Measurements from ENCODE around the gene RPL18A.

DNA sequence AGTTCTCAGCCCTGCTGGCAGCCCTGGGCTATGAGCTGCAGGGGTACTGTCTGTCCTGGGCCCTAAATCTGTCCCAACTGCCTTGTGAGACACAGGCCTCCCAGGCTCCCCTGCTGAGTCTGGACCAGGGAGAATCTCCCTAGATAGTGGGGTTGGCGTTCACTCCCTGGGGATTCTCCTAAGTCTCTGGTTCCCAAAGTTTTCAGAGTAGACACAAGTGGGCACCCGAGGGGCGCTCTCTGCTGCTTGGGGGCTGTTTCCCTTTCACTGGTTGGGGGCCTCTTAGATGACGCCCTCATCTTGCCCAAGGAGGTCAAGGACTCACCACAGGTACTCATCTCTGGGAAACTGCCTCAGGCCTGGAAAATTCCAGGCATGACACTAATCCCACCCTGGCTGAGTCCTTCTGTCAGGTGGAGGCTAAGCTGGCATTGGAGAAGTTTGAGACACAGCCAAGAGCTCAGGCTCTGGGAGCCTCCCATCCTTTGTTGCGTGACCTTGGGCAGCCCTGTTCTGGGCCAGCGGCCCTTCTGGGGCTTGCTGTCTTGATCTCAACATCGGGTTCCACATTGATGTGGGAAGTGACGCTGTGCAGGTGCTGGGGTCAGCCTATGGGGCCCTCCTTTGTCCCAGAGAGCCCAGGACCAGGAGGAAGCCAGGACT, 3.9 kb downstream of the RPL18A start:
- 0 out of 2 replicates have a peak, but pooled peaks have one; percentile 13 for TF ChIP-seq PATZ1 (tag by site-specific recombination; IDR thresholded peaks at IDR 0.05)
- no peak for TF ChIP-seq MYNN (tag by site-specific recombination; IDR thresholded peaks at IDR 0.05; ENCODE audit: borderline replicate concordance)
- no peak for TF ChIP-seq ZNF184 (tag by site-specific recombination; IDR thresholded peaks at IDR 0.05)
- TF ChIP-seq KLF16 (tag by site-specific recombination; IDR thresholded peaks at IDR 0.05), result no peak
- no peak for TF ChIP-seq ZNF660 (tag by site-specific recombination; IDR thresholded peaks at IDR 0.05)
- no peak for TF ChIP-seq RBAK (tag by site-specific recombination; IDR thresholded peaks at IDR 0.05)
- TF ChIP-seq MEIS1 (CRISPR knock-in tag; IDR thresholded peaks at IDR 0.05; ENCODE audit: borderline replicate concordance), result no peak
- TF ChIP-seq ZNF146 (tag by site-specific recombination; IDR thresholded peaks at IDR 0.05), result no peak
- TF ChIP-seq, protein P1, sequence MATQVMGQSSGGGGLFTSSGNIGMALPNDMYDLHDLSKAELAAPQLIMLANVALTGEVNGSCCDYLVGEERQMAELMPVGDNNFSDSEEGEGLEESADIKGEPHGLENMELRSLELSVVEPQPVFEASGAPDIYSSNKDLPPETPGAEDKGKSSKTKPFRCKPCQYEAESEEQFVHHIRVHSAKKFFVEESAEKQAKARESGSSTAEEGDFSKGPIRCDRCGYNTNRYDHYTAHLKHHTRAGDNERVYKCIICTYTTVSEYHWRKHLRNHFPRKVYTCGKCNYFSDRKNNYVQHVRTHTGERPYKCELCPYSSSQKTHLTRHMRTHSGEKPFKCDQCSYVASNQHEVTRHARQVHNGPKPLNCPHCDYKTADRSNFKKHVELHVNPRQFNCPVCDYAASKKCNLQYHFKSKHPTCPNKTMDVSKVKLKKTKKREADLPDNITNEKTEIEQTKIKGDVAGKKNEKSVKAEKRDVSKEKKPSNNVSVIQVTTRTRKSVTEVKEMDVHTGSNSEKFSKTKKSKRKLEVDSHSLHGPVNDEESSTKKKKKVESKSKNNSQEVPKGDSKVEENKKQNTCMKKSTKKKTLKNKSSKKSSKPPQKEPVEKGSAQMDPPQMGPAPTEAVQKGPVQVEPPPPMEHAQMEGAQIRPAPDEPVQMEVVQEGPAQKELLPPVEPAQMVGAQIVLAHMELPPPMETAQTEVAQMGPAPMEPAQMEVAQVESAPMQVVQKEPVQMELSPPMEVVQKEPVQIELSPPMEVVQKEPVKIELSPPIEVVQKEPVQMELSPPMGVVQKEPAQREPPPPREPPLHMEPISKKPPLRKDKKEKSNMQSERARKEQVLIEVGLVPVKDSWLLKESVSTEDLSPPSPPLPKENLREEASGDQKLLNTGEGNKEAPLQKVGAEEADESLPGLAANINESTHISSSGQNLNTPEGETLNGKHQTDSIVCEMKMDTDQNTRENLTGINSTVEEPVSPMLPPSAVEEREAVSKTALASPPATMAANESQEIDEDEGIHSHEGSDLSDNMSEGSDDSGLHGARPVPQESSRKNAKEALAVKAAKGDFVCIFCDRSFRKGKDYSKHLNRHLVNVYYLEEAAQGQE (tag by site-specific recombination; IDR thresholded peaks at IDR 0.05), result no peak
- no peak for TF ChIP-seq TCF7L2 (IDR thresholded peaks at IDR 0.05; ENCODE audit: borderline replicate concordance, low read depth, low read length)
- TF ChIP-seq KLF1 (tag by site-specific recombination; IDR thresholded peaks at IDR 0.05), result no peak
- TF ChIP-seq CTCF (tag by site-specific recombination; IDR thresholded peaks at IDR 0.05), result no peak
- TF ChIP-seq PRDM10 (tag by site-specific recombination; IDR thresholded peaks at IDR 0.05), result no peak

Measured in HEK293 (cell line).